ENCODE results near the gene TBC1D3B. TPM values are rescaled to one million over a fixed set of nuclear protein-coding genes. Genes with fewer than 3 reads are reported as not detected.
"Not testable (repeated sequence)": the region's sequence is repeated elsewhere in the genome, so short reads cannot be mapped to it uniquely, and the experiment has no call there.

The TBC1D3B gene
- total RNA-seq (10 to 100 TPM; 13.4 to 15.3 TPM), polyA plus RNA-seq (not detected), total RNA-seq (0 to 0.30 (median 0.04) reads per million in 6 experiments)

DNA sequence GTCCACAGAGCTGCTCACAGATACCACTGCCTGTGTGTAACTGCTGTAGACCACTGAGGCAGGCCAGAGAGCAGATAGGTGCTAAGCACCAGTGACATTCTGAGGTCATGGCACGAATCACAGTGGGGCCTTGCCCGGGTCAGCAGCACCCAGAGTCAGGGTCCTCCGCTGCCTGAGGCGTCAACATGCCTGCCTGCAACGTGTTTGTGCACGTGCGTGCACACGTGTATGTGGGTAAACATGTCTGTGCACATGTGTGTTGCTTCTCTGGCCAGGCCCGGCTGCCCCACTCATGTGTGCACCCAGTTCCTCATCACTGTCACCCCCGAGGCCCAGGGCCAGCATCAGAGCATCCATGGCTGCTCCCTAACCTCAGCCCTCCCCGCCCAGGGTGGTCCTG, at the start of gene TBC1D3B:
TBC1D3B (minus strand) TSS at position 101 of the 400 bp plus-strand sequence. CDS start 1,586 bp downstream, outside the sequence.
- POLR2A ChIA-PET, H3K9me3 Mint-ChIP-seq, ATAC-seq: not testable (repeated sequence)

DNA sequence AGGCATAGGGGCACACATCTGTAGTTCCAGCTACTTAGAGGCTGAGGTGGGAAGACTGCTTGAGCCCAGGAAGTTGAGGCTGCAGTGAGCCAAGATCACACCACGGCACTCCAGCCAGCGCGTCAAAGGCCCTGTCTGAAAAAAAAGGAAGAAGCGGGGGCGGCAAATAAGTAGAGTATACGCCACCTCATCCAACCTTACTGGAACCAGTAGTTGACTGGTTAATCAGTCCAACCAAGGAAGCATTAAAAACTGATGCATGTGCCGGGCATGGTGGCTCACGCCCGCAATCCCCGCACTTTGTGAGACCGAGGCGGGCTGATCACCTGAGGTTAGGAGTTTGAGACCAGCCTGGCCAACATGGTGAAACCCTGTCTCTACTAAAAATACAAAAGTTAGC, 46.5 kb upstream of the TBC1D3B start:
- H3K27me3 Mint-ChIP-seq = peaks cover 2 to 21% (median 17%) of the 10 kb centered on the region in 5 donors
- POLR2A ChIA-PET, H3K36me3 Mint-ChIP-seq, H3K27ac Mint-ChIP-seq, H3K4me1 Mint-ChIP-seq, DNase-seq, H3K4me3 Mint-ChIP-seq, ATAC-seq: not testable (repeated sequence)
- peaks cover 0 to 14% (median 5%) of the 10 kb centered on the region in 9 donors for H3K9me3 Mint-ChIP-seq

More for the DNA sequence above, at the start of gene TBC1D3B:
- not testable (repeated sequence) for DNase-seq, H3K4me3 Mint-ChIP-seq, H3K36me3 Mint-ChIP-seq, H3K4me1 Mint-ChIP-seq, H3K27ac Mint-ChIP-seq
- H3K27me3 Mint-ChIP-seq = peaks cover 3 to 13% (median 5%) of the 10 kb centered on the region in 5 donors

DNA sequence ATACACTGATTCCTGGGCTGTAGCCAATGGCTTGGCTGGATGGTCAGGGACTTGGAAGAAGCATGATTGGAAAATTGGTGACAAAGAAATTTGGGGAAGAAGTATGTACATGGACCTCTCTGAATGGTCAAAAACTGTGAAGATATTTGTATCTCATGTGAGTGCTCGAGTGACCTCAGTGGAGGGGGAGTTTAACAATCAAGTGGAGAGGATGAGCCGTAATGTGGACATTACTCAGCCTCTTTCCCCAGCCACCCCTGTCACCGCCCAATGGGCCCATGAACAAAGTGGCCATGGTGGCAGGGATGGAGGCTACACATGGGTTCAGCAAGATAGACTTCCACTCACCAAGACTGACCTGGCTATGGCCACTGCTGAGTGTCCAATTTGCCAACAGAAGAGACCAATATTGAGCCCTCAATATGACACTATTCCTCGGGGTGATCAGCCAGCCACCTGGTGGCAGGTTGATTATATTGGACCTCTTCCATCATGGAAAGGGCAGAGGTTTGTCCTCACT, 45.2 kb upstream of the TBC1D3B start:
- ATAC-seq, H3K36me3 Mint-ChIP-seq, DNase-seq, POLR2A ChIA-PET, H3K27ac Mint-ChIP-seq, H3K4me1 Mint-ChIP-seq, H3K4me3 Mint-ChIP-seq: not testable (repeated sequence)
- peaks cover 6 to 26% (median 22%) of the 10 kb centered on the region in 5 donors for H3K27me3 Mint-ChIP-seq
- peaks cover 0 to 18% (median 5%) of the 10 kb centered on the region in 9 donors for H3K9me3 Mint-ChIP-seq

DNA sequence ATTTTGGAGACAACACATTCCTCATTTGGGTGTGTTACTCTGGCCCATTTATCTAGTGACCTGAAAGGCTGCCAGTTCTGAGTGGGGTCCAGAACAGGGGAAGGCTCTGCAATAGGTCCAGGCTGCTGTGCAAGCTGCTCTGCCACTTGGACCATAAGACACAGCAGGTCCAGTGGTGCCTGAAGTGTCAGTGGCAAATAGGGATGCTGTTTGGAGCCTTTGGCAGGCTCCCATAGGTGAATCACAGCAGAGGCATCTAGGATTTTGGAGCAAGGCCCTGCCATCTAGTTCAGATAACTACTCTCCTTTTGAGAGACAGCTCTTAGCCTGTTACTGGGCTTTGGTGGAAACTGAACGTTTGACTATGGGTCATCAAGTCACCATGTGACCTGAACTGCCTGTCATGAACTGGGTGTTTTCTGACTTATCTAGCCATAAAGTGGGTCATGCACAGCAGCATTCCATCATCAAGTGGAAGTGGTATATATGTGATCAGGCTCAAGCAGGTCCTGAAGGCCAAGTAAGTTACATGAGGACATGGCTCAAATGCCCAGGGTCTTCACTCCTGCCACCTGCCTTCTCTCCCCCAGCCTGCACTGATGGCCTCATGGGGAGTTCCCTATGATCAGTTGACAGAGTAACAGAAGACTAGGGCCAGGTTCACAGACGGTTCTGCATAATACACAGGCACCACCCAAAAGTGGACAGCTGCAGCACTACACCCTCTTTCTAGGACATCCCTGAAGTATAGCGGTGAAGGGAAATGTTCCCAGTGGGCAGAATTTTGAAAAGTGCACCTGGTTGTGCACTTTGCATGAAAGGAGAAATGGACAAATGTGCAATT, 44.5 kb upstream of the TBC1D3B start:
- H3K36me3 Mint-ChIP-seq, POLR2A ChIA-PET, H3K27ac Mint-ChIP-seq, ATAC-seq, H3K4me1 Mint-ChIP-seq, DNase-seq, H3K4me3 Mint-ChIP-seq: not testable (repeated sequence)
- Mint-ChIP-seq H3K27me3 (peaks cover 6 to 26% (median 22%) of the 10 kb centered on the region in 5 donors), H3K9me3 (peaks cover 0 to 18% (median 5%) of the 10 kb centered on the region in 9 donors)

DNA sequence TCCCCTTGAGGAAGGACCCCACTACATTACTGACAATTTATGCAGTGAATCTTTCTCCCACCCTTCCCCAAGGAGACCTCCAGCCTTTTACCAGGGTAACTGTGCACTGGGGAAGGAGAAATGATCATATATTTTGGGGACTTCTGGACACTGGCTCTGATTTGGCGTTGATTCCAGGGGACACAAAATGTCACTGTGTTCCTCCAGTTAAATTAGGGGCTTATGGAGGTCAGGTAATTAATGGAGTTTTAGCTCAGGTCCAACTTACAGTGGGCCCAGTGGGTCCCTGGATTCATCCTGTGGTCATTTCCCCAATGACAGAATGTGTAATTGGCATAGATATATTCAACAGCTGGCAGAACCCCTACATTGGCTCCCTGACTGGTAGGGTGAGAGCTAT, 43.1 kb upstream of the TBC1D3B start:
- H3K36me3 Mint-ChIP-seq, POLR2A ChIA-PET, H3K4me3 Mint-ChIP-seq, ATAC-seq, DNase-seq: not testable (repeated sequence)
- H3K9me3 Mint-ChIP-seq = peaks cover 0 to 18% (median 5%) of the 10 kb centered on the region in 9 donors
- peaks cover 8 to 29% (median 22%) of the 10 kb centered on the region in 5 donors for H3K27me3 Mint-ChIP-seq
- peaks cover 0 to 15% (median under 1%) of the 10 kb centered on the region in 4 donors for H3K4me1 Mint-ChIP-seq
- peak overlapping the region in 1 of 10 donors; percentile 35 for H3K27ac Mint-ChIP-seq

DNA sequence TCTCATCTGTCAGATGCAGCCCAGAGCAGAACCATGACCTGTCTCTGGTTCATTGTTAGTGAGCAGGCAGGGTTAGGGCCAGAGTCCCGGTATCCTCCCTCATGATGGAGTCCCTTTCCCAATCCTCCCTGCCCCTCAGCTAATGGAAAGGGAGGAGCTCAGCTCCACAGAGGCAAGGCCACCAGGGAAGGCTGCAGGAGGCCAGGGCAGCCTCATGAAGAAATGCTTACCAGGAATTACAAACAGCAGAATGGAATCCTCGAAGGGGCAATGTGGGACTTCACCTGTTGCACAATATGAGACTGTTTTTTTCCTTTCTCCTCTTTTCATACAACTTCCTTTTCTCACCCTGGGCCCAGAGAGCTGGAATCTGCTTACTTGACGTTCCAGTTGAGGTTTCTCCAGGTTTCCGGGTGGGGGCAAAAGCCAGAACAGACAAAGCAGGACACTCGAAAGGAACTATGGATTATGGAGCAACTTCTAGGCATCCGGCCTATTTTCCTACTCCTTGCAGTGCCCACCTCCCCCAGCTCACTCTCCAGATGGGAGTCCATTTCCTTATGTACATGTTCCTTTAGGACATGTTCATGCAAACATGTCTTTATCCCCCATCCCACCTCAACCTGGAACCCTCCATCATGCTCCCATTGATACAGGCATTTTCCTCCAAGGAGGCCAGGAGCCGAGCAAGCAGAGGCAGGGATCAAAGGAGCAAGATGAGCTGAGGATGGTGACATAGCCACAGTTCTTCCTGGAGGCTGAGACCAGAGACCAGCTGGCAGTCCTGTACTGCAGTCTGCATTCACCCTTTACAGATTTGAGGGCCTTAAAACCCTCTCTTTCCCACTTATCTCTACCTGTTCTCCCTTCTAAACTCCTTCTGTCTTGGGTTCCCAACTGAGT, 39.2 kb upstream of the TBC1D3B start:
- Mint-ChIP-seq H3K9me3 (peaks cover 0 to 18% (median 5%) of the 10 kb centered on the region in 9 donors), H3K27ac (peak overlapping the region in 1 of 10 donors; percentile 6), H3K27me3 (peaks cover 17 to 36% (median 24%) of the 10 kb centered on the region in 5 donors), H3K4me3 (peak overlapping the region in 1 of 10 donors; percentile 15), H3K4me1 (peaks cover 0 to 48% (median 3%) of the 10 kb centered on the region in 4 donors)
- not testable (repeated sequence) for DNase-seq, ATAC-seq, H3K36me3 Mint-ChIP-seq
- POLR2A ChIA-PET = interaction anchor here (0.7 kb wide), 1 partner anchor 21 kb away, joined by 3 read pairs; no protein-coding TSS in a partner anchor

DNA sequence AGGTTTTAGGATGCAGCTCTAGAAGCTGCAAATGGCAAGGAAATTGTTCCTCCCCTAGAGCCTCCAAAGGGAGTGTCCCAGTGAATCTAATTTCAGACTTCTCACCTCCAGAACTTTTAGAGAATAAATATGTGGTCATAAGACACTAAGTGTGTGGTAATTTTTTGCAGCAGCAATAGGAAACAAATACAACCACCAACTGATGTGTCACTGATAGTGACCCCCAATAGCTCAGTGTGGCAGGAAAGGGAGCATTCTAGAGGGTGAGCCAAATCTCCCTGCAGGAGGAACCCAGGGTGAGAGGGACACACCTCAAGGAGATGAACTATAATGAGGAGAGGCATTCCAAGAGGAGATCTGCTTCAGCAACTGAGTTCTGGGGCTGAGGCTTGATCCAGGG, 38.5 kb upstream of the TBC1D3B start:
- Mint-ChIP-seq H3K4me1 (peaks cover 0 to 55% (median 5%) of the 10 kb centered on the region in 4 donors), H3K4me3 (peak overlapping the region in 1 of 10 donors; percentile 4), H3K27me3 (peaks cover 19 to 38% (median 27%) of the 10 kb centered on the region in 5 donors), H3K36me3 (peaks cover 0 to 10% (median 4%) of the 10 kb centered on the region in 3 donors), H3K27ac (peak overlapping the region in 1 of 10 donors; percentile 2), H3K9me3 (peaks cover 0 to 18% (median 5%) of the 10 kb centered on the region in 9 donors)
- POLR2A ChIA-PET = no interaction called here
- no peak for DNase-seq
- ATAC-seq = no peak

DNA sequence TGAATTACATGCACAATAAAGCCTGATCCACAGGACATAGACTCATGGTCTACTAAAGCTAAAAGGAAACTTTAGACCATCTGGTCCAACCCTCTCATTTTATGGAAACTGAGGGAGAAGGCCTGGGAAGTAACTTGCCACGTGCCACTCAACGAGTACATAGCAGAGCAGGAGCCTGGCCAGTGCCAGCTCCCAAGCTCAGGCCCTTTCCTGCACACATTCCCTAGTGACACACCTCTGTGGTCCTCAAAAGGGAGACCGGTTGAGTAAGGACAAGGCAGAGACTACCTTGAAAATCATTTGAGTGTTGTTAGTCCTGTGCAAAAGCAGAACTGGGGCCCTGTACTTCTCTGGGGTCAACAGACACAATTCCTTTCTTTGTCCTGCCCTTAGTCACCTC, 37.3 kb upstream of the TBC1D3B start:
- H3K9me3 Mint-ChIP-seq = peaks cover 0 to 11% (median 2%) of the 10 kb centered on the region in 9 donors
- H3K36me3 Mint-ChIP-seq = peaks cover 0 to 4% (median 1%) of the 10 kb centered on the region in 3 donors
- H3K27ac Mint-ChIP-seq = no peak overlapping the region
- peaks cover 0 to 60% (median 6%) of the 10 kb centered on the region in 4 donors for H3K4me1 Mint-ChIP-seq
- POLR2A ChIA-PET = no interaction called here
- no peak for DNase-seq
- no peak overlapping the region for H3K4me3 Mint-ChIP-seq
- no peak for ATAC-seq
- H3K27me3 Mint-ChIP-seq = peaks cover 15 to 35% (median 24%) of the 10 kb centered on the region in 5 donors

DNA sequence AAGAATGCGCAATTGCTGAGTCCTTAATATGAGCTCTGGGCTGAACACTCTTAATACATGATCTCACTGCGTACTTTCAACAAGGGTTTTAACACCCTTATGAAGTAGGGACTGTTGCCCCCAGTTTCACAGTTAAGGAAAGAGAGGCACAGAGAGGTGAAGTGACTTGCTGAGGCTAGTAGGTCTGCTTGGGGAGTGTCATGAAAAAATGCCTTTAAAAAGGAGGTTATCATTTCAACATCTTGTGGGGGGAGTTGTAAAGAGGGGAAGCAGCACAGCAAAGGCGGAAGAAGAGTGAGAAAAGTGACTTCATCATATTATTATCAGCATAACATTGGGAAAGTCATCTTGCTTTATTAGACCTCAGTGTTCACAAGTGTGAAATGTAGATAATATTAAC, 36.5 kb upstream of the TBC1D3B start:
- POLR2A ChIA-PET = no interaction called here
- Mint-ChIP-seq H3K4me1 (peaks cover 0 to 61% (median 6%) of the 10 kb centered on the region in 4 donors), H3K27ac (peak overlapping the region in 2 of 10 donors; percentile 20 to 49), H3K9me3 (peaks cover 0 to 4% (median 0%) of the 10 kb centered on the region in 9 donors), H3K4me3 (peak overlapping the region in 2 of 10 donors; percentile 40 to 89), H3K27me3 (peaks cover 13 to 31% (median 17%) of the 10 kb centered on the region in 5 donors), H3K36me3 (no peaks in the 10 kb centered on the region)
- ATAC-seq = no peak
- no peak for DNase-seq

DNA sequence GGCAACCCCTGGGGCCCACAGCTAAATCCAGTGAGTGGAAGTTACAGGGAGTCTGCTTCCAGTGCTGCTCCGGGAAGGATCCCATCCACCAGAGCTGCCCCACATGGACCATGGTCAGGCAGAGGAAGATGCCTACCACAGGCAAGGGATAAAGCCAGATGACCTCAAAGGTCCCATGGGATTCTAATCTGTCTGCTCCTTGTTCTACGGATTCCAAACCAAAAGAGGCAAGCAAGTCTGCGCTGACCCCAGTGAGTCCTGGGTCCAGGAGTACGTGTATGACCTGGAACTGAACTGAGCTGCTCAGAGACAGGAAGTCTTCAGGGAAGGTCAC, 35.8 kb upstream of the TBC1D3B start:
- H3K4me3 Mint-ChIP-seq = peak overlapping the region in 2 of 10 donors; percentile 79 to 89
- POLR2A ChIA-PET = no interaction called here
- peaks cover 0 to 65% (median 6%) of the 10 kb centered on the region in 4 donors for H3K4me1 Mint-ChIP-seq
- peaks cover 11 to 27% (median 17%) of the 10 kb centered on the region in 5 donors for H3K27me3 Mint-ChIP-seq
- H3K9me3 Mint-ChIP-seq = no peaks in the 10 kb centered on the region
- no peaks in the 10 kb centered on the region for H3K36me3 Mint-ChIP-seq
- no peak for ATAC-seq
- no peak for DNase-seq
- peak overlapping the region in 2 of 10 donors; percentile 7 to 94 for H3K27ac Mint-ChIP-seq

DNA sequence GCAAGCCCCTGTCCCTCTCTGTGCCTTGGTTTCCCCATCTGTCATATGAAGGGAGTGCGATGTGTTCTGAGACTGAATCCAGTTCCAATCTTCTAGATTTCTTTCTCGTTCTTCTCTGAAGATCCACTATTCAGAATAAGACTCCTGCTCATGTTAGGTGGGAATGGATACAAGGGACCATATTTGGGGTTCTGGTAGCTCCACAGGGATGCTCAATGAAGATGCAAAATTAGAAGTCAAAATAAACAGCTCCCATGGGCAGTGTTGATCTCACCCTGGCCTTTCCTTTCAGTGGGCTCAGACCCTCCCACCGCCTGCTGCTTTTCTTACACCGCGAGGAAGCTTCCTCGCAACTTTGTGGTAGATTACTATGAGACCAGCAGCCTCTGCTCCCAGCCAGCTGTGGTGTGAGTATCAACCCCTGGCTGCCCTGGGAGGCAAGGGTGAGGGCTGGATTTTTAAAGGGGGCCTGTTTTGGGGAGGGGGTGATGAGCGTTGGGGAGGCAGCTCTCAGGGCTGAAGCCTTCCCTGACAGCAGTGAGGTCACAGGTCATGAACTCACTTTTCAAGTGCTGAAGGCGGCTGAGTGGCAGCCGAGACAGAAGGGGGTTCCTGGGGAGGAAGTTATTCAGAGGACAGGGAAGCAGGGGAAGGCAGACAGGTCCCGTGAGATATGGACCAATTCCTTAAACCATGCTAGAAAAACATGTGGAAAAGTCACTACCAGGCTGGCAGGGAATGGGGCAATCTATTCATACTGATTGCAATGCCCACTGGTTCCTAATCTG, 35.2 kb upstream of the TBC1D3B start:
- DNase-seq = not testable (repeated sequence)

More for the DNA sequence above, 35.2 kb upstream of the TBC1D3B start:
- Mint-ChIP-seq H3K4me1 (peaks cover 0 to 70% (median 6%) of the 10 kb centered on the region in 4 donors), H3K27me3 (peaks cover 12 to 29% (median 22%) of the 10 kb centered on the region in 5 donors), H3K4me3 (peak overlapping the region in 4 of 10 donors; percentile 1 to 89 (median 63)), H3K27ac (peak overlapping the region in 4 of 10 donors; percentile 47 to 94 (median 82))
- POLR2A ChIA-PET, H3K36me3 Mint-ChIP-seq, ATAC-seq, H3K9me3 Mint-ChIP-seq: not testable (repeated sequence)
